Central memory CD8-positive, alpha-beta T cell (primary cell): ENCODE data around the gene PRSS1.

Experiments used
- ATAC-seq: fragments of 150-1000 bp; cut with Tn5 transposase; replicated peaks from 2 replicates; pipeline ENCODE4 v1.10.0; 2022; ENCODE audit warnings: mild to moderate bottlenecking, moderate FRiP score, moderate number of reproducible peaks; ENCODE audit not compliant: poor library complexity, severe bottlenecking; ENCODE audit errors: extremely low read depth
- DNase-seq, 2 donors: peaks; one replicate each; pipeline ENCODE4 v3.0.0; 2021; ENCODE audit warnings: low spot score in 2 of 2
- H3K27ac Mint-ChIP-seq: one replicate; pipeline ENCODE4 v1.8.0; 2022; ENCODE audit warnings: low read depth, mild to moderate bottlenecking, moderate library complexity, mixed read lengths
- H3K27me3 Mint-ChIP-seq: one replicate; pipeline ENCODE4 v1.8.0; 2022; ENCODE audit warnings: mixed read lengths
- H3K36me3 Mint-ChIP-seq: one replicate; pipeline ENCODE4 v1.8.0; 2022; ENCODE audit warnings: mild to moderate bottlenecking, moderate library complexity, mixed read lengths; ENCODE audit not compliant: insufficient read depth
- H3K4me1 Mint-ChIP-seq: one replicate; pipeline ENCODE4 v1.8.0; 2022; ENCODE audit warnings: mixed read lengths
- H3K4me3 Mint-ChIP-seq: one replicate; pipeline ENCODE4 v1.8.0; 2022; ENCODE audit warnings: mild to moderate bottlenecking, moderate library complexity, mixed read lengths
- H3K9me3 Mint-ChIP-seq: one replicate; pipeline ENCODE4 v1.8.0; 2022; ENCODE audit warnings: mixed read lengths

The PRSS1 gene

GRCh38 chr7:142802301-142802700 lies 53.0 kb downstream of the PRSS1 start:
- ATAC-seq (no peak), DNase-seq (no peak)
- Mint-ChIP-seq H3K9me3 (no peaks in the 10 kb centered on the region), H3K27ac (peak overlapping the region; percentile 99), H3K36me3 (peaks cover 69% of the 10 kb centered on the region), H3K4me1 (peaks cover 93% of the 10 kb centered on the region), H3K27me3 (no peaks in the 10 kb centered on the region), H3K4me3 (peak overlapping the region; percentile 95)
